Osteocyte (in vitro differentiated cells): ENCODE measurements around the gene SCAF1. TPM values are rescaled to one million over a fixed set of nuclear protein-coding genes. Genes with fewer than 3 reads are reported as not detected.

Source experiments
- DNase-seq: peaks from one replicate; pipeline ENCODE4 v3.0.0; 2021; ENCODE audit warnings: mixed read lengths; ENCODE audit not compliant: unreplicated experiment; ENCODE audit errors: extremely low spot score
- H3K27ac Mint-ChIP-seq: one replicate; pipeline ENCODE4 v1.8.0; 2021; ENCODE audit warnings: mild to moderate bottlenecking, mixed read lengths; ENCODE audit not compliant: unreplicated experiment
- H3K27me3 Mint-ChIP-seq: one replicate; pipeline ENCODE4 v1.8.0; 2021; ENCODE audit warnings: mixed read lengths; ENCODE audit not compliant: unreplicated experiment
- H3K36me3 Mint-ChIP-seq: one replicate; pipeline ENCODE4 v1.8.0; 2021; ENCODE audit warnings: mixed read lengths; ENCODE audit not compliant: unreplicated experiment
- H3K4me1 Mint-ChIP-seq: one replicate; pipeline ENCODE4 v1.8.0; 2021; ENCODE audit warnings: mixed read lengths; ENCODE audit not compliant: unreplicated experiment
- H3K4me3 Mint-ChIP-seq: one replicate; pipeline ENCODE4 v1.8.0; 2021; ENCODE audit warnings: mild to moderate bottlenecking, moderate library complexity, mixed read lengths; ENCODE audit not compliant: unreplicated experiment
- H3K9me3 Mint-ChIP-seq: one replicate; pipeline ENCODE4 v1.8.0; 2021; ENCODE audit warnings: mixed read lengths; ENCODE audit not compliant: unreplicated experiment
- total RNA-seq: library from RNA; stranded (reverse); gene quantifications from 2 replicates; pipeline ENCODE4 v1.2.1, GENCODE V29; 2021
- TF ChIP-seq, protein P1 (sequence below): fragments of 200-600 bp; sonication (generic); IDR thresholded peaks from 2 replicates; pipeline ENCODE4 v1.5.0; 2021; ENCODE audit warnings: antibody characterized with exemption, mild to moderate bottlenecking, moderate library complexity

The SCAF1 gene
- total RNA-seq, 1 donor from 2014 or later: 81.9 TPM

- Mint-ChIP-seq H3K27ac (peak overlapping the region; percentile 52), H3K36me3 (peaks cover 21% of the 10 kb centered on the region), H3K9me3 (no peaks in the 10 kb centered on the region), H3K4me3 (no peak overlapping the region), H3K4me1 (peaks cover 22% of the 10 kb centered on the region), H3K27me3 (no peaks in the 10 kb centered on the region)
- DNase-seq: no peak
- TF ChIP-seq, protein P1, sequence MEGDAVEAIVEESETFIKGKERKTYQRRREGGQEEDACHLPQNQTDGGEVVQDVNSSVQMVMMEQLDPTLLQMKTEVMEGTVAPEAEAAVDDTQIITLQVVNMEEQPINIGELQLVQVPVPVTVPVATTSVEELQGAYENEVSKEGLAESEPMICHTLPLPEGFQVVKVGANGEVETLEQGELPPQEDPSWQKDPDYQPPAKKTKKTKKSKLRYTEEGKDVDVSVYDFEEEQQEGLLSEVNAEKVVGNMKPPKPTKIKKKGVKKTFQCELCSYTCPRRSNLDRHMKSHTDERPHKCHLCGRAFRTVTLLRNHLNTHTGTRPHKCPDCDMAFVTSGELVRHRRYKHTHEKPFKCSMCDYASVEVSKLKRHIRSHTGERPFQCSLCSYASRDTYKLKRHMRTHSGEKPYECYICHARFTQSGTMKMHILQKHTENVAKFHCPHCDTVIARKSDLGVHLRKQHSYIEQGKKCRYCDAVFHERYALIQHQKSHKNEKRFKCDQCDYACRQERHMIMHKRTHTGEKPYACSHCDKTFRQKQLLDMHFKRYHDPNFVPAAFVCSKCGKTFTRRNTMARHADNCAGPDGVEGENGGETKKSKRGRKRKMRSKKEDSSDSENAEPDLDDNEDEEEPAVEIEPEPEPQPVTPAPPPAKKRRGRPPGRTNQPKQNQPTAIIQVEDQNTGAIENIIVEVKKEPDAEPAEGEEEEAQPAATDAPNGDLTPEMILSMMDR: no peak
Observed at GRCh38 chr19:49646586-49646985, 4.6 kb downstream of the SCAF1 start.

- no peaks in the 10 kb centered on the region for H3K9me3 Mint-ChIP-seq
- H3K4me1 Mint-ChIP-seq: no peaks in the 10 kb centered on the region
- no peak overlapping the region for H3K27ac Mint-ChIP-seq
- DNase-seq: no peak
- no peak overlapping the region for H3K4me3 Mint-ChIP-seq
- H3K36me3 Mint-ChIP-seq: peaks cover 28% of the 10 kb centered on the region
- TF ChIP-seq, protein P1: no peak
- H3K27me3 Mint-ChIP-seq: no peaks in the 10 kb centered on the region
Observed at GRCh38 chr19:49651029-49651819, 9.2 kb downstream of the SCAF1 start.

- Mint-ChIP-seq H3K27ac (no peak overlapping the region), H3K9me3 (no peaks in the 10 kb centered on the region), H3K27me3 (no peaks in the 10 kb centered on the region), H3K4me1 (no peaks in the 10 kb centered on the region), H3K36me3 (peaks cover 24% of the 10 kb centered on the region), H3K4me3 (no peak overlapping the region)
- no peak for DNase-seq
- TF ChIP-seq, protein P1: no peak
Observed at GRCh38 chr19:49651820-49652550, 10.0 kb downstream of the SCAF1 start.

- Mint-ChIP-seq H3K27ac (no peak overlapping the region), H3K4me3 (no peak overlapping the region), H3K36me3 (peaks cover 26% of the 10 kb centered on the region)
Observed at GRCh38 chr19:49652551-49653465, 10.8 kb downstream of the SCAF1 start.

More at GRCh38 chr19:49652551-49653465, 10.8 kb downstream of the SCAF1 start:
- no peaks in the 10 kb centered on the region for H3K4me1 Mint-ChIP-seq
- H3K9me3 Mint-ChIP-seq: no peaks in the 10 kb centered on the region
- H3K27me3 Mint-ChIP-seq: no peaks in the 10 kb centered on the region
- DNase-seq: no peak
- TF ChIP-seq, protein P1: no peak
